Measurements from ENCODE around the gene ZNF467.

The ZNF467 gene

GRCh38 chr7:149781921-149782320 is 8.5 kb upstream of the ZNF467 start:
- no peaks in the 10 kb centered on the region for H3K36me3 ChIP-seq (ENCODE audit: insufficient read depth)
- H3K4me3 ChIP-seq (IDR thresholded peaks at IDR 0.05; ENCODE audit: insufficient read depth, low read depth, low read length): no peak overlapping the region
- H4K20me1 ChIP-seq (ENCODE audit: insufficient read depth): no peaks in the 10 kb centered on the region
- no peaks in the 10 kb centered on the region for H3K79me2 ChIP-seq (ENCODE audit: insufficient read depth, low read depth)
- TF ChIP-seq CTCF (conservative IDR thresholded peaks at IDR 0.05; ENCODE audit: low read depth, low read length): no peak
- H2AFZ ChIP-seq (ENCODE audit: low read depth): no peak overlapping the region
- H3K4me1 ChIP-seq (ENCODE audit: low read depth, poor library complexity, severe bottlenecking): no peaks in the 10 kb centered on the region
- H3K9ac ChIP-seq: no peak overlapping the region
- no peak overlapping the region for H3K4me2 ChIP-seq
- no peak overlapping the region for H3K27ac ChIP-seq
- H3K27me3 ChIP-seq (ENCODE audit: insufficient read depth, low read depth): peaks cover 32% of the 10 kb centered on the region

- Histone ChIP-seq H3K36me3 (ENCODE audit: insufficient read depth) (no peaks in the 10 kb centered on the region), H3K27me3 (ENCODE audit: insufficient read depth, low read depth) (peaks cover 33% of the 10 kb centered on the region; the same call in 1 of the 2 replicates), H3K27ac (no peak overlapping the region), H3K4me2 (no peak overlapping the region), H3K79me2 (ENCODE audit: insufficient read depth, low read depth) (no peaks in the 10 kb centered on the region), H4K20me1 (ENCODE audit: insufficient read depth) (no peaks in the 10 kb centered on the region), H3K4me1 (ENCODE audit: low read depth, poor library complexity, severe bottlenecking) (no peaks in the 10 kb centered on the region), H3K4me3 (IDR thresholded peaks at IDR 0.05; ENCODE audit: insufficient read depth, low read depth, low read length) (no peak overlapping the region), H2AFZ (ENCODE audit: low read depth) (no peak overlapping the region), H3K9ac (no peak overlapping the region)
- no peak for TF ChIP-seq CTCF (conservative IDR thresholded peaks at IDR 0.05; ENCODE audit: low read depth, low read length)
Measured at GRCh38 chr7:149780636-149781419, 7.4 kb upstream of the ZNF467 start.

- Histone ChIP-seq H3K27ac (no peak overlapping the region), H3K79me2 (ENCODE audit: insufficient read depth, low read depth) (no peaks in the 10 kb centered on the region), H2AFZ (ENCODE audit: low read depth) (no peak overlapping the region), H3K4me2 (no peak overlapping the region), H3K9ac (no peak overlapping the region), H3K4me3 (IDR thresholded peaks at IDR 0.05; ENCODE audit: insufficient read depth, low read depth, low read length) (no peak overlapping the region), H3K36me3 (ENCODE audit: insufficient read depth) (no peaks in the 10 kb centered on the region), H3K27me3 (ENCODE audit: insufficient read depth, low read depth) (peaks cover 40% of the 10 kb centered on the region; the same call in 1 of the 2 replicates), H4K20me1 (ENCODE audit: insufficient read depth) (no peaks in the 10 kb centered on the region), H3K4me1 (ENCODE audit: low read depth, poor library complexity, severe bottlenecking) (peaks cover 3% of the 10 kb centered on the region)
- no peak for TF ChIP-seq CTCF (conservative IDR thresholded peaks at IDR 0.05; ENCODE audit: low read depth, low read length)
Measured at GRCh38 chr7:149780056-149780455, 6.7 kb upstream of the ZNF467 start.

- H3K27me3 ChIP-seq (ENCODE audit: insufficient read depth, low read depth): peaks cover 46% of the 10 kb centered on the region
Measured at GRCh38 chr7:149779502-149779805, 6.1 kb upstream of the ZNF467 start.

More at GRCh38 chr7:149779502-149779805, 6.1 kb upstream of the ZNF467 start:
- Histone ChIP-seq H2AFZ (ENCODE audit: low read depth) (no peak overlapping the region), H3K4me2 (no peak overlapping the region), H3K27ac (no peak overlapping the region), H3K36me3 (ENCODE audit: insufficient read depth) (no peaks in the 10 kb centered on the region), H3K4me1 (ENCODE audit: low read depth, poor library complexity, severe bottlenecking) (peaks cover 3% of the 10 kb centered on the region), H3K9ac (no peak overlapping the region), H3K79me2 (ENCODE audit: insufficient read depth, low read depth) (no peaks in the 10 kb centered on the region), H4K20me1 (ENCODE audit: insufficient read depth) (no peaks in the 10 kb centered on the region), H3K4me3 (IDR thresholded peaks at IDR 0.05; ENCODE audit: insufficient read depth, low read depth, low read length) (no peak overlapping the region)
- TF ChIP-seq CTCF (conservative IDR thresholded peaks at IDR 0.05; ENCODE audit: low read depth, low read length): no peak
